HepG2 (cell line): ENCODE results near the gene C1orf226.
"Not testable (repeated sequence)": the region's sequence is repeated elsewhere in the genome, so short reads cannot be mapped to it uniquely, and the experiment has no call there.

Experiments used
- CREB1 ChIP-seq, 2 experiments: fragments of 450-650 bp in 1 of 2; IDR thresholded peaks; 2 replicates each; pipeline ENCODE4 v1.6.1; 2016 to 2017; ENCODE audit warnings: control low read depth in 1 of 2, mild to moderate bottlenecking in 1 of 2, missing compliant biosample characterization in 1 of 2, missing genetic modification characterization in 1 of 2
- CTCF ChIP-seq: sonication (generic); formaldehyde crosslinking; IDR thresholded peaks from 2 replicates; pipeline ENCODE4 v1.5.0; 2020; ENCODE audit warnings: mild to moderate bottlenecking, missing genetic modification reagents, moderate library complexity
- DMTF1 ChIP-seq: sonication (generic); formaldehyde crosslinking; IDR thresholded peaks from 2 replicates; pipeline ENCODE4 v1.4.0; 2020; ENCODE audit warnings: mild to moderate bottlenecking, missing genetic modification reagents
- HNF4A ChIP-seq: sonication (generic); formaldehyde crosslinking; IDR thresholded peaks from 2 replicates; pipeline ENCODE4 v1.4.0; 2020; ENCODE audit warnings: missing genetic modification reagents
- IKZF4 ChIP-seq: sonication (generic); formaldehyde crosslinking; IDR thresholded peaks from 2 replicates; pipeline ENCODE4 v1.5.1; 2020; ENCODE audit warnings: borderline replicate concordance, mild to moderate bottlenecking, low read depth, missing genetic modification reagents; ENCODE audit errors: not compliant biosample characterization
- POLR2A ChIP-seq, 2 experiments: IDR thresholded peaks; 2 replicates each; pipeline ENCODE4 v1.6.1; 2011; ENCODE audit warnings: low read depth in 2 of 2, low read length in 2 of 2, mild to moderate bottlenecking in 1 of 2, moderate library complexity in 1 of 2; ENCODE audit not compliant: insufficient read depth in 1 of 2
- POLR2AphosphoS5 ChIP-seq: IDR thresholded peaks from 2 replicates; pipeline ENCODE4 v1.6.1; 2012; ENCODE audit warnings: low read depth, low read length
- ZFP37 ChIP-seq: sonication (generic); formaldehyde crosslinking; IDR thresholded peaks from 2 replicates; pipeline ENCODE4 v1.4.0; 2020; ENCODE audit warnings: missing genetic modification reagents, borderline replicate concordance
- ZKSCAN1 ChIP-seq: fragments of 150-350 bp; IDR thresholded peaks from 2 replicates; pipeline ENCODE4 v1.6.1; 2014; ENCODE audit warnings: low read length
- ZNF350 ChIP-seq: sonication (generic); formaldehyde crosslinking; IDR thresholded peaks from 2 replicates; pipeline ENCODE4 v1.4.0; 2020; ENCODE audit warnings: mild to moderate bottlenecking, low read depth, missing genetic modification reagents, borderline replicate concordance

- not testable (repeated sequence) for TF ChIP-seq ZKSCAN1; CTCF (CRISPR knock-in tag); IKZF4 (CRISPR knock-in tag); DMTF1; ZNF350 (CRISPR knock-in tag); HNF4A (CRISPR knock-in tag); POLR2AphosphoS5; ZFP37 (CRISPR knock-in tag); POLR2A (IDR thresholded peaks at IDR 0.05; ENCODE audit: insufficient read depth in 1 of 2, low read depth in 2 of 2, low read length in 2 of 2); CREB1 (IDR thresholded peaks at IDR 0.05); CREB1 (CRISPR knock-in tag; IDR thresholded peaks at IDR 0.05)
Measured at GRCh38 chr1:162351874-162352273, 29.7 kb upstream of the C1orf226 start.
